Astrocyte (in vitro differentiated cells and primary cell): Measurements from ENCODE around the gene LAMA5.

Experiments used
- CTCF ChIP-seq: IDR thresholded peaks from 2 replicates; pipeline ENCODE4 v1.5.1; 2011; ENCODE audit warnings: low read depth, mild to moderate bottlenecking, inconsistent platforms, low read length, moderate library complexity; ENCODE audit not compliant: insufficient read depth
- EZH2 ChIP-seq: IDR thresholded peaks from 2 replicates; pipeline ENCODE4 v1.6.1; 2012; ENCODE audit warnings: mild to moderate bottlenecking, low read length, inconsistent platforms; ENCODE audit not compliant: insufficient read depth

GRCh38 chr20:62325172-62325905, 41.8 kb downstream of the LAMA5 start:
- no peak for TF ChIP-seq CTCF
- no peak for TF ChIP-seq EZH2
